HG02678 (cell line): ENCODE measurements around the gene UBR1.
"Not testable (repeated sequence)": the region's sequence is repeated elsewhere in the genome, so short reads cannot be mapped to it uniquely, and the experiment has no call there.

Source experiments
- ATAC-seq: cut with Tn5 transposase; IDR thresholded peaks from one replicate; pipeline ENCODE4 v1.9.1; 2021; ENCODE audit warnings: mild to moderate bottlenecking, moderate library complexity; ENCODE audit not compliant: unreplicated experiment

The UBR1 gene

DNA sequence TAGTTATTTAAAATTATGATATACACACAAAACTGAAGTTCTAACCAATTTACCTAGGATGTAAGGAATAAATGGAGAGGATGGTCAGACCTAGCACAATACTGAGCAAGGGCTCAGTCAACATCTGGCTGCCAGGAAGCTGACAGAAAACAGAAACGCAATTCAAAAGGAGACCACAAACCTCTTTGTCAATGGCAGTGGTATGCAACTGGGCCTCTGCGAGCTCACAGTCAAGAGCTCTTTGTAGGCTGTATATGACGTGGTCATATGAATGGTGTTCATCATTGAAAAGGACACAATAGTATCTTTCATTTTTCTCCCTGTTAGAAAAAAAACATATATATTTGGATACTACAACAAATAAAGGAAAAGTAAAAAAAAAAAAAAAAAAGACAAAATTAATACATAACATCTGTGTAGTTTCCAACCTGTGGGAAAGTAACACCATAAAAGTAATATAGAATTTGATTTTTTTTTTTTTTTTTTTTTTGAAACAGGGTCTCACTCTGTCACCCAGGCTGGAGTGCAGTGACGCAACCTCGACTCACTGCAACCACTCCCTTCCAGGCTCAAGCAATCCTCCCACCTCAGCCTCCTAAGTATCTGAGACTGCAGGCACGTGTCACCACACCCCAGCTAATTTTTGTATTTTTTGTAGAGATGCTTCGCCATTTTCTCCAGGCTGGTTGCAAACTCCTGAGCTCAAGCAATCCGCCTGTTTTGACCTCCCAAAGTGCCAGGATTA, 37.9 kb downstream of the UBR1 start:
- ATAC-seq: no peak

DNA sequence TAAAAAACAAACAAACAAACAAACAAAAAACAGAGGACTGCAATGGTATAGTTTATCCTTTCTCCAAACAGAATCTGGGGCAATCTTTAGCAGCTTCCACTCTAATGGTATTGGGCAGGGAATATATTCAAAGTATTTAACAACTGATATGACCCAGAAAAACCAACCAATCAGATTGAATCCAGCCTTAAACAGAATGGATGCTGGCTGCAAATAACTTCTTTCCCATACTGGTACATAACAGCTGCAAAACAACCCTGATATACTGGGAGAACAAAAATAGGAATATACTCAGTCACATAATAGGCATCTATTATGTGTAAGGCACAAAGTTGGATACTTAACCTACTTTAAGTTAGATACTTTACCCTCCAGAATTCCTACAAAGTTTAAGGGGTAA, 49.1 kb downstream of the UBR1 start:
- no peak for ATAC-seq

DNA sequence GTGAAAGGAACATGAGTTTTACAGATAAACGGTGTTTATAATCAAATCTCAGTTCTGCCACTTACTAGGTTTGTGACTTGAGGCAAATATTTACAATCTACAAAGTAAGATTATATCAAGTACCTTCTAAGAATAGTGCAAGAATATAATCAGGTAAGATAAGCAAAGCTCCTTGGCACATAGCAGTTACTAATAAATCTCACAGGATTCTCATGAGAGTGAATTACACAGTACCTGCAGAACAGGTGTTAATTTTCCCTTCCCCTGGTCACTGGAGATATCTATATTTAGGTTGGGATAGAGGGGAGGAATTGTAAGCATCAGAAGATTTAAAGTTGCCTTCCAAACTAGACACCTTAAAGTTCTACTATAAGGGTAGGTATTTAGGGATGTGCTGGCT, 53.0 kb downstream of the UBR1 start:
- ATAC-seq: no peak

DNA sequence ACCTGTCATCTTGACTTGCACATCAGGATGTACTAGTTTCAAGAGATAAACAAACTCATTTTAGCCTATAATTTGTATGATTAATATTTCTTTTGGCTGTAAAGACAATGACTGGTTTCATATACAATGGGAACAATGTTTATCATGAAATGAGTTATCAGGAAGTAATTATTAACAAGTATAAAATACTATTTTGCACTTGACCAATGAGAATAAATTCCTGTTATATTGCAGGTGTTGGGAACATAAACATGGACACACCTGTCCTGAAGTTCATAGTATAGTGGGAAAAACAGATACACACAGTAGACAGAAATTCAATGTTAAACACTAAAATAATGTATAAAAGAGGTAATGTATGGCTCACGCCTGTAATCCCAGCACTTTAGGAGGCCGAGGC, 56.9 kb downstream of the UBR1 start:
- ATAC-seq: no peak

DNA sequence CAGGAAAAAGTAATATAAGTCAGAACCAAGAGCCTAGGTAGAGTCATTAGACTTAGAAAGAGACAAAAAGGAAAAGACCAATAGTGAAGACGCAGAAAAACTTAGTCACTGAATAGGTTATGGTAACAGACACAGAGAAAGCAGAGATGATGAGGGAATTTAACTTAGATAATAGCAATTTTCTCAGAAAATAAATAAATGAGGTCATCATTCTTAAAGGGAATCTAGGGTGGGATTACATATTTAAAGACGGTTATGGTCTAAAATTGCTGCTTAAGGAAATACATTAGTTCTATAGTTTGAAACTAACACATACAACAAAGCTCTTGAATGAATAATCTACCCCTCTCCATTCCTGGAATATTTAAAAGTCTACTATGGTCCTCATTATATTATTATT, 59.4 kb downstream of the UBR1 start:
- no peak for ATAC-seq

DNA sequence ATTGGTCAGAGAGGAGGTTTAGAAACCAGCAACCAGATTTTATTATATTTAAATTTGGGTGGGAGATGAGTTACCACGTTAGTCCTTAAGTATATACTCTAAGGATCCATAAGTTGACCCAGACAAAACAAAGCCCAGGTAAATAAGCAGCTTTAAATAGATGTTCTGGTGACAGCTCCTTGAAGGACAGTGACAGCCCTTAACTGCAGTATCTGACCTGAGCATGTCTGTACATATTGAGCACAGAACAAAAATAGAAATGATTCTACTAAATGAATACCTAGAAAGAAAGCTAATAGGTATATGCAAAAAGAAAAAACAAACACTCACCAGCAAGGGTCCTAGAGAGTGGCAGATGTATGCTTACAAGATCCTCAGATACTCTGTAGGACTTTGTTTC, 63.0 kb downstream of the UBR1 start:
- no peak for ATAC-seq

DNA sequence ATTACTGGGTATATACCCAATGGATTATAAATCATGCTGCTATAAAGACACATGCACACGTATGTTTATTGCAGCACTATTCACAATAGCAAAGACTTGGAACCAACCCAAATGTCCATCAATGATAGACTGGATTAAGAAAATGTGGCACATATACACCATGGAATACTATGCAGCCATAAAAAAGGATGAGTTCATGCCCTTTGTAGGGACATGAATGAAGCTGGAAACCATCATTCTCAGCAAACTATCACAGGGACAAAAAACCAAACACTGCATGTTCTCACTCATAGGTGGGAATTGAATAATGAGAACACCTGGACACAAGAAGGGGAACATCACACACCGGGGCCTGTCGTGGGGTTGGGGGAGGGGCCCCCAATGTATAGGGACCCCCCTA, 64.8 kb downstream of the UBR1 start:
- not testable (repeated sequence) for ATAC-seq

DNA sequence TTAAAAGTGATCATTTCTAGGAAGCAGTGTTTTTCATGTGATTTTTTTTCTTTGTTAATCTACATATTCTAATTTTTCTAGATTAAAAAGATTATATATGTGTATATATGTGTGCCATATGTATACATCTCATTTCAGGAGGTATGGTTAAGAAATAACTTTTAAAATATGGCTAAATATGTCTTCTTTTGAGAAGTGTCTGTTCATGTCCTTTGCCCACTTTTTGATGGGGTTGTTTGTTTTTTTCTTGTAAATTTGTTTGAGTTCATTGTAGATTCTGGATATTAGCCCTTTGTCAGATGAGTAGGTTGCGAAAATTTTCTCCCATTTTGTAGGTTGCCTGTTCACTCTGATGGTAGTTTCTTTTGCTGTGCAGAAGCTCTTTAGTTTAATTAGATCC, 70.6 kb downstream of the UBR1 start:
- ATAC-seq: not testable (repeated sequence)

DNA sequence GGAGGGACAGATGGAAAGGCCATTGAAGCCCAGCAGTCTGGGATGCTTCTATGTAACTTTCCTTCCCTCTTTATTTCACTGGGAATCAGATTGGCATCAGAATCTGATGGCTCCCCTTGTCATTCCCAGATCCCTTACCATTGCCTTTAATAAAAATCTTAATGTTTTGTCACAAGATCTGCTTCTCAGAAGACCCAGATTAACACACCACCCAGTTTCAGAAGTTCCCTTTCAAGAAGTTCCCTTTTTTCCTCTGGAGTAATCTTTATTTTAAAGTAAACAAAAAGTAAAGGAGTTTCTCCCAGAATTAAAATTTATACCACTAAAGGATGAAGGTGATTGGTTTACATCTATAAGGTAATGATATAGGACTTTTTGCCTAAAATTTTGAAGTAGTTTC, 76.4 kb downstream of the UBR1 start:
- ATAC-seq: no peak

DNA sequence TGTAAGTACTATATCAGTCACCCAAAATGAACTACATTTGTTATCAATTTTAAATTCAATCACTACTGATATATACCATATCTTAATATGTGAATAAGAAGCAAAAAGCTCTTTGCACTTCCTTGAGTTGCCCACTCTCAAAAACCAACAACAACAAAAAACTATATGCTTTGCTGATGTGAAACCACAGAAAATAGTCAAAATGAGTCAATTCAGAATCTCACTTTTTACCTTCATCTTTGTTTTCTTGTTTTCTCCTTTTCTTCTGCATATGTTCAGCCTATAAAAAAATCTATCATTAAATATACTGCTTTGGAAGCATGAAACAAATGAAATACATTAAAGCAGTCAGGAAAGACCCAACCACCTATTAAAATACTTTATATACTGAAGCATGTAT, 80.7 kb downstream of the UBR1 start:
- no peak for ATAC-seq

DNA sequence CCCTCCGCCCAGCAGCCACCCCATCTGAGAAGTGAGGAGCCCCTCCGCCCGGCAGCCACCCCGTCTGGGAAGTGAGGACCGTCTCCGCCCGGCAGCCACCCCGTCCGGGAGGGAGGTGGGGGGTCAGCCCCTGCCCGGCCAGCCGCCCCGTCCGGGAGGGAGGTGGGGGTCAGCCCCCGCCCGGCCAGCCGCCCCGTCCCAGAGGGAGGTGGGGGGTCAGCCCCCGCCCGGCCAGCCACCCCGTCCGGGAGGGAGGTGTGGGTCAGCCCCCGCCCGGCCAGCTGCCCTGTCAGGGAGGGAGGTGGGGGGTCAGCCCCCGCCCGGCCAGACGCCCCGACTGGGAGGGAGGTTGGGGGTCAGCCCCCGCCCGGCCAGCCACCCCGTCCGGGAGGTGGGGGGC, 91.2 kb downstream of the UBR1 start:
- ATAC-seq: not testable (repeated sequence)

DNA sequence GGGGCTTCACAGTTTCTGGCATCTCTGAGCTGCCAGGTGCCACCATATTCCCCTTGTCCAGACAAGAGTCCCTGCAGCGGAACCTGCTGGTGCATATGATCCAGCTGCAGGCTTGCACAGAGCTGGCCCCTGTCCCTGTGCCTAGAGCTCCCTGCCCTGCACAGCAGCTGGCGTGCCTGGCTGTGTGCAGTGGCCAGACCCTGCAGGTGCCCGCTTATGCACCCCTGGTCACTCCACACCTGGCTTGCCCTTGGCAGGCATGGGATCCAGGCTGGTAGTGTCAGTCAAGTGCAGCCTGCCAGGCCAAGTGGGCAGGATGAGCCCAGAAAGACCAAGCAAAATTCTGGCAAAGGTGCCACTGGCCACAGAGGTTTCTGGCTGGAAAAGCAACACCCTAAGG, 96.6 kb downstream of the UBR1 start:
- ATAC-seq: no peak

DNA sequence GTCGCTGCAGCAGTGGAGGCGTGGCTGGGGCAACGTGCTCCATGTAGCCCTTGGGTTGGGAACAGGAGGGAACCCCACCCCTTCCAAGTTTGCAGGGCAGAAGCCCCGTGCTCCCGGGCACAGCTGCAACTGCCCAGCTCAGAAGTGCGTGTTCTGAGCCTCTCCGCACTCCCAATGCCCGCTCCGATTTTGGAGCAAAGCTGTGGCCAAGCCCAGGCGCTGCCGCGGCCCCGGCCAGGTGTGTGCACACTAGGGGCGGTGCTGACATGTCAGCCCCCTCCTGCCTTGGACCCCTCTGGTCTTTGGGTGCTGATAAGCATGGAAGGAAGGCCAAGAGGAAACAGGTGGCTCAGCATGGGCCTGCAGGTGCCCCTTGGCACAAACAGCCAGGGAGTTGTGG, 97.7 kb downstream of the UBR1 start:
- no peak for ATAC-seq

DNA sequence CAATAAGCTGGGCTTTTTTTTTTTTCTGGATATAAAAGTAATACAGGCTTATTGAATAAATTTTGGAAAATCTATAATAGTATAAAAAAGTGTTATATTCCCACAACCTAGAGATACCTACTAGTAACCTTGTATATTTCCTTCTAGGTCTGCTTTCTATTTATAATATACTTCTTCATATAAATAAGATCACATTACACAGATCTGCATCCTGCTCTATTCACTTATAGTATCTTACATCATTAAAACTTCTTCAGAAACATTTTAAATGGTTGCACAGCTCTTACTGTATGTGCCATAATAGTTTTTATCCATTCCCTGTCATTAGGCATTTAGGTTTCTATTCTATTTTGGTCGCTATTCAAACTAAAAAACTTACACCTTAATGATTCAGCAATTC, 98.3 kb downstream of the UBR1 start:
- ATAC-seq: no peak

DNA sequence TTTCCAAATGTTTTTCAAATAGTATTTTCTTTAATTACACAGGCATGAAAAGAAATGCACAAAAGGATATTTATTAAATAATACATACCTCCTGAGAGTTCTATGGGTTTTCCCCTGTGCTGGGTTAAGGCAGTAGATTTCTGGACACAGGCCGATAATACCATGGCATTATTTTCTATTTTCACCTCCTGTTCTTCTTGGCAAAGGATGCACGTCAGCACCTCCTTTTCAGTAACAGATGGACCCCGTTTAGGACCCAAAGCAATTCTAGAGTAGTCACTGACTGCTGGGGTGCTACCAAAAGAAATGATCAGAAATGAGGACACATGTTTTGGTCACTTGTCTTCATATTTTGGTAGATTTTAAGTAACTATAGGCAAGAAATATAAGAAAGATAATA, 98.8 kb downstream of the UBR1 start:
- no peak for ATAC-seq

DNA sequence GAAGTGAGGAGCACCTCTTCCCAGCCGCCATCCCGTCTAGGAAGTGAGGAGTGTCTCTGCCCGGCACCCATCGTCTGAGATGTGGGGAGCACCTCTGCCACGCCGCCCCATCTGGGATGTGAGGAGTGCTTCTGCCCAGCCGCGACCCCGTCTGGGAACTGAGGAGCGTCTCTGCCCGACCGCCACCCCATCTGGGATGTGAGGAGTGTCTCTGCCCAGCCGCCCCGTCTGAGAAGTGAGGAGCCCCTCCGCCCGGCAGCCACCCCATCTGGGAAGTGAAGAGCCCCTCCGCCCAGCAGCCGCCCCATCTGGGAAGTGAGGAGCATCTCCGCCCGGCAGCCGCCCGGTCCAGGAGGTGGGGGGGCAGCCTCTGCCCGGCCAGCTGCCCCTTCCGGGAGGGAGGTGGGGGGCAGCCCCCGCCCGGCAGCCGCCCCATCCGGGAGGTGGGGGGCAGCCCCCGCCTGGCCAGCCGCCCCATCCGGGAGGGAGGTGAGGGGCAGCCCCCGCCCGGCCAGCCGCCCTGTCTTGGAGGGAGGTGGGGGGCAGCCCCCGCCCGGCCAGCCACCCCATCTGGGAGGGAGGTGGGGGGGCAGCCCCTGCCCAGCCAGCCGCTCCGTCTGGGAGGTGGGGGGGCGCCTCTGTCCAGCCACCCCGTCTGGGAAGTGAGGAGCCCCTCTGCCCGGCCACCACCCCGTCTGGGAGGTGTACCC, 100.8 kb downstream of the UBR1 start:
- ATAC-seq: not testable (repeated sequence)

DNA sequence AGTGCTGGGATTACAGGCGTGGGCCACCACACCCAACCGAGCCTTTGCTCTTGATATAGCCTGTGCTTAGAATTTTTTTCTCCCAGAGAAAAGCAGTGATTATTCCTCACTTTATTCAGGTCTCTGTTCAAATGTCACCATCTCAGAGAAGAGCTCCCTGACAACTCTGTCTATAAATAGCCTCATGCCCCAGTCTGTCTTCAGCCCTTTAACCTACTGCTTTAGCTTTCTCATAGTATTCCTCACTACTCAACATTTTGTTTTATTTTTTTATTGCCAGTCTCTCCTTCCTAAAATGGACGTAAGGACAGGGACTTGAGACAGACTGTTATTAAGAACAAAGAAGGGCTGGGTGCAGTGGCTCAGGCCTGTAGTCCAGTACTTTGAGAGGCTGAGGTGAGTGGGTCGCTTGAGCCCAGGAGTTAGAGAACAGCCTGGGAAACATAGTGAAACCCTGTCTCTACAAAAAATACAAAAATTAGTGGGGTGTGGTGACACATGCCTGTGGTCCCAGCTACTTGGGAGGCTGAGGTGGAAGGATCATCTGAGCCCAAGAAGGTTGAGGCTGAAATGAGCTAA, 106.5 kb downstream of the UBR1 start:
- ATAC-seq: no peak

DNA sequence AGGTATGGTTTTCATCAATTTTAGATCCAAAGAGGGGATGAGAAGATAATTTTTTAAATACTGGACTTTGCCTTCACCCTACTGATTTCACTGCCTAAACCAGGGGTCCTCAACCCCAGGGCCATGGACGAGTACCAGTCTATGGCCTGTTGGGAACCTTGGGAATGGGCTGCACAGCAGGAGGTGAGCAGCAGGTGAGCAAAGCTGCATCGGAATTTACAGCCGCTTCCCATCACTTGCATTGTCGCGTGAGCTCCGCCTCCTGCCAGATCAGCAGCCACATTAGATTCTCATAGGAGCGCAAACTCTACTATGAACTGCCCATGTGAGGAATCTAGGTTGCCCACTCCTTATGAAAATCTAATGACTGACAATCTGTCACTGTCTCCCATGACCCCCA, 109.0 kb downstream of the UBR1 start:
- ATAC-seq: no peak

DNA sequence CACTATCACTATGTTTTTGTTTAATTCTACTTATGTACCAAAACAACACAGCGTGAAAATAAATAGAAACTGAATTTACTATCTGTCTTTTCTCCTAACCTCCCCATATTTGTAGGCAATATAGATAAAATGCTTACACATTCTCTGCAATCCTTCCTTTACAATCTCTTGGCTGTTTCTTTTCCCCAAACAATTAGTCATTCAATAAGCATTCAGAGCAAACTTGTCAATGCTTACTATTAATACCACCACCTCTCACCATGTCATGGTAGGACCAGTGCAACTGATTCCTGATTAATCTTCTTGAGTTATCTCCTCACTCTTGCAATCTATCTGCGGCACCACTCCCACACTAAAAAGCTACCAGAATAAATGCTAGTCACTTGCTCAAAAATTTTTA, 111.3 kb downstream of the UBR1 start:
- ATAC-seq: no peak

DNA sequence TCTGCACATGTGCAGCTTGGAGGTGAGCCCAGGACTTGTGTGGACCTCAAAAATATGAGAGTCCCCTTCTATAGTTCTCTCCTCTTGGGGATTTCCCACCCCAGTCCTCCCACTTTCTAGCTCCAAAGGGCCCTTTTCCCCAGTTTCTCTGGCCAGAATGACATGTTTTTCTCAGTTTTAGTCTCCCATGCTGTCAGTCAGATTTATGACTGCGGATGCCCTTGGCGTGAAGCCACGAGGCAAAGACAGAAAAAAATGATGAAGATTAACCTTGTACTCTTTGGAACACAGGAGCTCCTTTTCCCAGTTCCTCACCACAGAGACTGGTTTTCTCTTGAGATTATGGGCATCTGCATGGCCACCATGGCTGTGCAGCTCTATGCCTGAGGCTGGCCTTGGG, 113.2 kb downstream of the UBR1 start:
- ATAC-seq: no peak

DNA sequence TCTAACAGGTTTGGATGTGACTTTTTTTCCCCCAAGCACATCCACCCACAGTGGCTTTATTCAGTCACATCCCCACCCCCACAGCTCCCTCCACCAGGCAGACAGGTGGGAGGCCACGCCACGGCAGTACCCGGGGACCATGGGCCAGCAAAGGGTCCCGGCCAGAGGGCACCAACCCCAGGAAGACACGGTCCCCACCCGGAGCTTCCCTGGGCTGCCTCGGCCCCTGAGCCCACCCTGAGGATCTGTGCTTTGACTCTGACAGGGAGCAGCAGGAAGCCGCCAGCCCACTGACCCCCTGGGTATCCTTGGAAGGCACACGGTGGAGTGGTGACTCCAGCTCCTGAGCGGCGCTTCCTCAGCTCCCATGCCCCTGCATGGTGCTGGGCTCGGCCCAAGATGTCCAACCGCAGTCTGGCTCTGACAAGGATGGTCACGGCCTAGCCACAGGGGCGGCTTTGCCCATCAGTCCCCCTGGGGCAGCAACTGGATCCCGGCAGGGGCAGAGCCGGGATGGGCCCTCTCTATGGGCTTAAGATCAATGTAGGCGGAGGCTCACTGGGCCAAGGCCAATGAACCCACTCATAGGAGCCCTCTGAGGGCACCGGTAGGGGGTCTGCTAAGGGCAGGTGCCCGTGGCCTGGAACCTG, 119.0 kb downstream of the UBR1 start:
- no peak for ATAC-seq

DNA sequence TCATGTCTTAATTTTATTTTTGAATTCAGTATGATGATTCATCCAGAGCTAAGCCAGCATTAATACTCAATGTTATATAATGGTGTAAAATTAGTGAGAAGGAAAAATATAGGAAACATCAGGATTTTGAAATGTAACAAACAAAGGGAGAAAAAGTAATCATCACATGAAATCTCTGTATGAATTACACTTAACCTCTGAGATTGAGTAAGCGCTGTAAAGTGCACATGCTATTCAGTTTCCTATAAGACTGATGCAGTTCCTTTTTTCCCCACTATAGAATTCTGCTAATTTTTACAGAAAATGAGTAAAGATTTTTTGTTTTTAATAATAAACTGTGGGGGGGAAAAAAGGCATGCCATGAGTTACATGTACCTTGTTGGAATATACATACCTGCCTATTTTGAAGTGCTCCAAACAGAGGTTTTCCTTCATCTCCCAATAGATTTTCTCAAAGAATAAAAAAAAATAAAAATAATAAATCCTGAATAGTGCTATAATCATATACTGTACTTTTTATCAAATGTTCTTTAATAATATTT, 121.3 kb downstream of the UBR1 start:
- no peak for ATAC-seq
